ENCODE measurements around the gene FASTKD1.

DNA sequence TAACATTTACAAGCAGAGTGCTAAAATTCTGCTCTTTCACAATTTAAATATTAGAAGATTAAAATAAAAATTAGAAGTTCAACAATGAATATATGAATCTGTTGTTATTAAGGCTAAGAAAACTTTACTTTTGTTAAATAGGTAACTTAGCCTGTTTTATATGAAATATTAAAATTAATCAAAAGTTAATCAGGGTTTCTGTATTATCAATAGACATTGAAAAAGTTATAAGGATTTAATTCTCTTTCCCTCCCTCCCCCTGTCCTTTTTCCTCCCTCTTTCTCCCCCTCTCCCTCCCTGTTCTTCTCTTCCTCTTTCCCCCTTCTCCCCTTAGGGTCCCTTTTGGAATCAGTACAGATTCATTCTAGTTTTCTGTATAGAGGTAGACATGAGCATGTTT is 82.3 kb downstream of the FASTKD1 start:
- TF ChIP-seq EP300 (IDR thresholded peaks at IDR 0.05) = no peak
- TF ChIP-seq, protein P1, sequence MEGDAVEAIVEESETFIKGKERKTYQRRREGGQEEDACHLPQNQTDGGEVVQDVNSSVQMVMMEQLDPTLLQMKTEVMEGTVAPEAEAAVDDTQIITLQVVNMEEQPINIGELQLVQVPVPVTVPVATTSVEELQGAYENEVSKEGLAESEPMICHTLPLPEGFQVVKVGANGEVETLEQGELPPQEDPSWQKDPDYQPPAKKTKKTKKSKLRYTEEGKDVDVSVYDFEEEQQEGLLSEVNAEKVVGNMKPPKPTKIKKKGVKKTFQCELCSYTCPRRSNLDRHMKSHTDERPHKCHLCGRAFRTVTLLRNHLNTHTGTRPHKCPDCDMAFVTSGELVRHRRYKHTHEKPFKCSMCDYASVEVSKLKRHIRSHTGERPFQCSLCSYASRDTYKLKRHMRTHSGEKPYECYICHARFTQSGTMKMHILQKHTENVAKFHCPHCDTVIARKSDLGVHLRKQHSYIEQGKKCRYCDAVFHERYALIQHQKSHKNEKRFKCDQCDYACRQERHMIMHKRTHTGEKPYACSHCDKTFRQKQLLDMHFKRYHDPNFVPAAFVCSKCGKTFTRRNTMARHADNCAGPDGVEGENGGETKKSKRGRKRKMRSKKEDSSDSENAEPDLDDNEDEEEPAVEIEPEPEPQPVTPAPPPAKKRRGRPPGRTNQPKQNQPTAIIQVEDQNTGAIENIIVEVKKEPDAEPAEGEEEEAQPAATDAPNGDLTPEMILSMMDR (IDR thresholded peaks at IDR 0.05) = no peak
